Colonic mucosa (tissue), 4 donors: ENCODE data around the gene SIGLEC10. TPM values are rescaled to one million over a fixed set of nuclear protein-coding genes. Genes with fewer than 3 reads are reported as not detected.

Experiments used
- DNase-seq: peaks from one replicate; pipeline ENCODE4 v3.0.0-alpha.2; 2020
- H3K27ac ChIP-seq: fragments of 200-600 bp; one replicate; pipeline ENCODE4 v1.8.0; 2021
- H3K27me3 ChIP-seq: fragments of 200-600 bp; one replicate; pipeline ENCODE4 v1.8.0; 2021
- H3K36me3 ChIP-seq: fragments of 200-600 bp; one replicate; pipeline ENCODE4 v1.8.0; 2021
- H3K4me1 ChIP-seq: fragments of 200-600 bp; one replicate; pipeline ENCODE4 v1.8.0; 2021; ENCODE audit warnings: mild to moderate bottlenecking
- H3K4me3 ChIP-seq: fragments of 200-600 bp; one replicate; pipeline ENCODE4 v1.8.0; 2021
- H3K9ac ChIP-seq, 2 donors: one replicate each; pipeline ENCODE4 v1.7.0; 2013; ENCODE audit warnings: control low read depth in 2 of 2, low read depth in 2 of 2, low read length in 2 of 2
- H3K9me3 ChIP-seq: fragments of 200-600 bp; one replicate; pipeline ENCODE4 v1.8.0; 2021
- intact Hi-C: fragments of 100-400 bp; cut with DNase I; formaldehyde crosslinking; loops from one replicate; pipeline ENCODE4 v1.14.1; 2022
- total RNA-seq, 2 donors: library from RNA; stranded (reverse); fragmentation: NEBNext Ultra II Directional in 1 of 2; extraction: Animal tissue kit (Norgen Biotek cat#: 25700) in 1 of 2; gene quantifications; one replicate each; pipeline ENCODE4 v1.2.1, GENCODE V29; 2021
- TF ChIP-seq, protein P1 (sequence below): fragments of 200-600 bp; IDR thresholded peaks from one replicate; pipeline ENCODE4 v1.8.0; 2022; ENCODE audit warnings: antibody characterized with exemption, mild to moderate bottlenecking
- donor health status: healthy.
- donor health status: DM: no; HTN: no; CAD: no.
- donor health status: DM: no; HTN: no; CAD: no.

Gene SIGLEC10
- total RNA-seq, 2 donors from 2014 or later = 1.4 to 2.7 TPM

DNA sequence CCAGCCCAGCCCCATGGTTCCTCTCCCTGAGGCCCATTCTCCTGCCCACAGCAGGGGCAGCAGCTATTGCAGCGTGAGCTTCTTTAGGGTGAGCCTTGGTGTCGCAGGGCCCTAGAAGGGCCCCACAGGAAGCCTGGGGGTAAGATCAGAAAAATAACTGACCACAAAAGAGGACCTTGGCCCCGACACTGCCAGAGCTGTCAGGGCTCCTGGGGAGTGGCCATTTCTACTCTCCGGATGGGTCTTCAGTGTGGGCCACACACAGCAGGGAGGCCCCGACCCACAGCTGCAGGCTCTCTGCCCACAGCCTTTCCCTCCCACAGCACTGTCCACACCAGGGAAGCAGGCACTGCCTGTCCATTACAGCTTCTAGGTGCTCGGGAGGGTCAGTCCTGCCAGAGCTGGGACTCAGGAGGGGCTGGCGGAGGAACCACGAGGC is 44.3 kb upstream of the SIGLEC10 start:
- H3K27me3 ChIP-seq = no peaks in the 10 kb centered on the region
- TF ChIP-seq, protein P1, sequence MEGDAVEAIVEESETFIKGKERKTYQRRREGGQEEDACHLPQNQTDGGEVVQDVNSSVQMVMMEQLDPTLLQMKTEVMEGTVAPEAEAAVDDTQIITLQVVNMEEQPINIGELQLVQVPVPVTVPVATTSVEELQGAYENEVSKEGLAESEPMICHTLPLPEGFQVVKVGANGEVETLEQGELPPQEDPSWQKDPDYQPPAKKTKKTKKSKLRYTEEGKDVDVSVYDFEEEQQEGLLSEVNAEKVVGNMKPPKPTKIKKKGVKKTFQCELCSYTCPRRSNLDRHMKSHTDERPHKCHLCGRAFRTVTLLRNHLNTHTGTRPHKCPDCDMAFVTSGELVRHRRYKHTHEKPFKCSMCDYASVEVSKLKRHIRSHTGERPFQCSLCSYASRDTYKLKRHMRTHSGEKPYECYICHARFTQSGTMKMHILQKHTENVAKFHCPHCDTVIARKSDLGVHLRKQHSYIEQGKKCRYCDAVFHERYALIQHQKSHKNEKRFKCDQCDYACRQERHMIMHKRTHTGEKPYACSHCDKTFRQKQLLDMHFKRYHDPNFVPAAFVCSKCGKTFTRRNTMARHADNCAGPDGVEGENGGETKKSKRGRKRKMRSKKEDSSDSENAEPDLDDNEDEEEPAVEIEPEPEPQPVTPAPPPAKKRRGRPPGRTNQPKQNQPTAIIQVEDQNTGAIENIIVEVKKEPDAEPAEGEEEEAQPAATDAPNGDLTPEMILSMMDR = no peak
- H3K4me3 ChIP-seq = no peak overlapping the region
- no peaks in the 10 kb centered on the region for H3K9me3 ChIP-seq
- no peaks in the 10 kb centered on the region for H3K36me3 ChIP-seq
- H3K27ac ChIP-seq = no peak overlapping the region
- DNase-seq = no peak
- intact Hi-C loops = no loop called here
- no peaks in the 10 kb centered on the region for H3K4me1 ChIP-seq
- H3K9ac ChIP-seq = no peak overlapping the region

DNA sequence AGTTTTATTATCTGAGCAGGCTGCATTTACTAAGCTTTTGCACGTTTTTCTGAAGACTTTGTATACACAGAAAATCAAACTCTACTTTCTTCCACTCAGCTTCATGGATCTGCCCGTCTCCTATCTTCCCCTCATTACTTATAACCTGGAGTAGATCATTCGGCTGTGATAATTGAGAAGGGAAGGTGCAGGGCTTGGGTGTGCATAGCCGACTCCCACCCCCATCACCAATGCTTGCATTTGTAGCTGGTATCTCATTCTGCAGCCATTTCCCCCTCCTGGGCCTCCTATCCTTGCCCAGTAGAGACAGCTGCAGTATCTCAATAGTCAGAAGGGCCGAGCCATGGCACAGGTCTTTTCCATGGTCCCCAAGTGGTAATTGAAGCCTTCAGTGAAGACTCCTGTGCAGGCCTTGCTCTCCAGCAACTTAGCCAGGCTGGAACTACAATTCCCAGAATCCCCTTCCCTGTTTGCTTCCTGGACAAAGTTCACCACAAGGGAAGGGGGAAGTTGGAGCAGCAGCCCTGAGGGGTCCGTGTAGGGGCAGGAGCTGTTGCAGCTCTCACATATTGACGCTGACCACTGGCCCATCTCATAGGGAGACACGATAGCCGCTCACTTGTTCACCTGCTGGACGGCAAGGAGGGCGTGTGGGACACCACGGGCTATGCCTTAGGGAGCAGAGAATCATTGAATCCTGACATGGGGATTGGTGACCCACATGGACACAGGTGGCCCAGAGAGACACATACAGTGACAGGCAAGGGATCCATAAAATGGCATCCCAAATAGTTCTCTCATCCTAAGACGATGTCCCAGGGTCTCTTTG is 42.9 kb upstream of the SIGLEC10 start:
- H3K4me3 ChIP-seq = no peak overlapping the region

DNA sequence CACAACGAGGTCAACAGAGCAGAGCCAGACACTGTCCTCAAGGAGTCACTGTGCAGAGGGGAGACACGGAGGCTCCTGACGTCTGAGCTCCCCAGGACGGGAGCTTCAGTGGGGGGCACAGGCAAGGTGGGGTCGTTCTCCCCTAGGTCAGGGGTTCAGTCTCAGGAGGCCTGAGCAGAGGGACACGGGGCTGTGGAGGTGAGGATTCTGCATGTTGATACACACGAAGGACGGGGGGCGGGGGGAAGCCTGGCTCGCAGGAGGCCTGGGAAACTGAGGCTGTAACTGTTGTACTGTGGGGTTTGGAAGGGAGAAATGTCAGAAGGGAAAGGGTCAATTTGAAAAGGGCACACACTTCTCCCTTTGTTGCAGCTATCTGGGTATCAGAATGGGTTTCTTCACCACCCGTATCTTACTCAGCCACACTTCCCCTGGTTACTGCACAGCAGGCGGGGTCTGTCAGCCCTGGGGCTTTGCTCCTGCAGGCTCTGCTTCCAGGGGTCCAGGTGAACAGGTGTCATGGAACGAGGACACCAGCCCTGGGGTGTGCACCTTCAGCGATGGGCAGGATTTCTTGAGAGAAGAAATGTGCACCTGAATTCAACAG is 41.6 kb upstream of the SIGLEC10 start:
- no peak for DNase-seq
- no peaks in the 10 kb centered on the region for H3K36me3 ChIP-seq
- no peak overlapping the region for H3K27ac ChIP-seq
- H3K27me3 ChIP-seq = no peaks in the 10 kb centered on the region
- no peaks in the 10 kb centered on the region for H3K4me1 ChIP-seq
- H3K4me3 ChIP-seq = no peak overlapping the region
- H3K9ac ChIP-seq = no peak overlapping the region
- intact Hi-C loops = no loop called here
- H3K9me3 ChIP-seq = no peaks in the 10 kb centered on the region
- TF ChIP-seq, protein P1 = no peak

More for the DNA sequence above, 42.9 kb upstream of the SIGLEC10 start:
- no peak overlapping the region for H3K27ac ChIP-seq
- no peaks in the 10 kb centered on the region for H3K9me3 ChIP-seq
- intact Hi-C loops = no loop called here
- H3K27me3 ChIP-seq = no peaks in the 10 kb centered on the region
- H3K36me3 ChIP-seq = no peaks in the 10 kb centered on the region
- H3K4me1 ChIP-seq = no peaks in the 10 kb centered on the region
- TF ChIP-seq, protein P1 = no peak
- H3K9ac ChIP-seq = no peak overlapping the region
- no peak for DNase-seq

DNA sequence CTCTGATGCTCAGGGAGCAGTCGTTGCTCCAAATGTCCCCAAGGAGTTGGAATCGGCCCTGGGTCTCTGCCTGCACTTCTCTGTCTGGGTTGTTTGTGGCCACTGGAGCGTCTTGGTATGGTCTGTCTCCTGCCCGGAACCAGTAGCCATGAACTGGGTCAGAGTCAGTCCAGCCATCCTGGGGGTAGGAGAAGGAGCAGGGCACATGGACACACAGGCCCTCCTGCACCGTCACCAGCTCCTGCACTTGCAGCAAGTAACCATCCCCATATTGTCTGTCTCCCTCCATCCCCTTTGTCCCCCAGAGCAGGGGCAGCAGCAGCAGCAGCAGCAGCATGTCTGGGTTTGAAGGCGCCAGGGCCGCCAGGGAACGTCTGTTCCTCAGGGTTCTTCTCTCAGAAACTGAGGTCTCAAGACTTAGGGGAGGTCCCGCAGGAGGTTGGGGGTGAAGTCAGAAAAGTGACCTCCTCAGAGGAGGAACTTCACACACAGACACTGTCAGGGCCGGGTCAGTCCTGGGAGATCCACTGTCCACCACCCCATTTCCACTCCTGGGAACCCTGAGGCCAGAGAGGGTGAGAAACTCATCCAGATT is 40.7 kb upstream of the SIGLEC10 start, which contains the start of gene SIGLEC8:
TSS of gene SIGLEC8 (minus strand) at position 404 of the 595 bp plus-strand sequence. CDS start at position 337, 67 bp downstream.
- Histone ChIP-seq H3K4me3 (no peak within 1 kb of the TSS), H3K4me1 (no peaks in the 10 kb centered on the region), H3K9ac (no peak within 1 kb of the TSS), H3K9me3 (no peaks in the 10 kb centered on the region), H3K27me3 (no peaks in the 10 kb centered on the region), H3K27ac (no peak within 1 kb of the TSS), H3K36me3 (no peaks in the 10 kb centered on the region)
- no peak for DNase-seq
- TF ChIP-seq, protein P1 = no peak
- intact Hi-C loops = no loop called here

DNA sequence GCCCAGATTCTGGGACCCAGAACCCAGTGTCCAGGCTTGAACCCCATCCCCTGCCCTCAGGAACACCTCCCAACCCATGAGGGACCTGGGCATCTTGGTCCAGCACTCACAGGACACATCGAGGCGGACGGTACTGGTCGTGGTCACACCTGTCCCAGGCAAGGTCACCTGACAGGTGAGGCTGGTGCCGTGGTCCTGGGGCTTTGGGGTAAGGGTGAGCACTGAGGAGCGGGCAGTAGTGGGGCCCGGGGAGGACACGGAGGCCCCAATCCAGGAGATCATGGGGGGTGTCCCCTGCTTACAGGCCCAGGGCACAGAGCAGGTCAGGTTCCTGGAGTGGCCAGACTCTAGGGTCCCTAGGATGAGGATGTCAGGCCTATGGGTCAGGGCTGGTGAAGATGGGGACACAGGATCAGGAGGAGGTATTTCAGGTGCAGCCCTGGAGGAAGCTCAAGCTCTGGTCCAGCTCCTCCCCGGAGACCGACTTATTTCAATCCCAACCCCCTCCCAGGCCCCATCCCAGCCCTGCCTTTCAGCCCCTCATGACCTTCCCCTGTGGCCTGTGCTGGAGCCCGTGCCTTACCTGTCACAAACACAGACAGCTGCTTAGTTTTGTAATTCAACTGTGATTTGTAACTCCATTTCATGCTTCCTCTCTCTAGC is 40.0 kb upstream of the SIGLEC10 start:
- Histone ChIP-seq H3K9ac (no peak overlapping the region), H3K27me3 (no peaks in the 10 kb centered on the region), H3K4me3 (no peak overlapping the region), H3K36me3 (no peaks in the 10 kb centered on the region), H3K9me3 (no peaks in the 10 kb centered on the region), H3K4me1 (no peaks in the 10 kb centered on the region), H3K27ac (no peak overlapping the region)
- TF ChIP-seq, protein P1 = no peak
- intact Hi-C loops = no loop called here
- DNase-seq = no peak
